WTC11 (cell line): ENCODE results near the gene FNDC11. TPM values are rescaled to one million over a fixed set of nuclear protein-coding genes. Genes with fewer than 3 reads are reported as not detected.
A peak's percentile ranks its signal among the peaks of the same experiment; 100 is the strongest.
"Not testable (repeated sequence)": the region's sequence is repeated elsewhere in the genome, so short reads cannot be mapped to it uniquely, and the experiment has no call there.

ENCODE experiments used
- ATAC-seq: fragments of 200-7000 bp; cut with Tn5 transposase; 2 replicates; pipeline ENCODE4 v1.10.0; 2021; ENCODE audit warnings: mild to moderate bottlenecking, moderate library complexity
- CTCF ChIA-PET: fragments of 300-600 bp; sonication (Branson Sonifier 250); formaldehyde crosslinking; loops from one replicate; lab custom pipeline; 2021; ENCODE audit warnings: antibody characterized with exemption; lab: Charles Lee
- POLR2A ChIA-PET: fragments of 350-600 bp; sonication (Branson Sonifier 250); formaldehyde crosslinking; loops from one replicate; lab custom pipeline; 2021; ENCODE audit warnings: antibody characterized with exemption; lab: Charles Lee
- DNase-seq: peaks from one replicate; pipeline ENCODE4 v3.0.0; 2021; ENCODE audit warnings: low spot score
- H3K27ac Mint-ChIP-seq: 2 replicates; pipeline ENCODE4 v1.8.0; 2021; ENCODE audit warnings: mixed read lengths
- H3K27me3 Mint-ChIP-seq: 2 replicates; pipeline ENCODE4 v1.8.0; 2021; ENCODE audit warnings: low read depth, mild to moderate bottlenecking, moderate library complexity, mixed read lengths
- H3K36me3 Mint-ChIP-seq: 2 replicates; pipeline ENCODE4 v1.8.0; 2021; ENCODE audit warnings: mixed read lengths
- H3K4me1 Mint-ChIP-seq: 2 replicates; pipeline ENCODE4 v1.8.0; 2022; ENCODE audit warnings: mixed read lengths
- H3K4me3 Mint-ChIP-seq: 2 replicates; pipeline ENCODE4 v1.8.0; 2021; ENCODE audit warnings: mild to moderate bottlenecking, moderate library complexity, mixed read lengths
- H3K9me3 Mint-ChIP-seq: 2 replicates; pipeline ENCODE4 v1.8.0; 2021; ENCODE audit warnings: mixed read lengths
- CREB1 ChIP-seq: sonication (generic); formaldehyde crosslinking; IDR thresholded peaks from 2 replicates; pipeline ENCODE4 v1.8.0; 2023; ENCODE audit warnings: mild to moderate bottlenecking, missing genetic modification reagents
- NFE2L1 ChIP-seq: sonication (generic); formaldehyde crosslinking; IDR thresholded peaks from 2 replicates; pipeline ENCODE4 v1.8.1; 2023; ENCODE audit warnings: missing genetic modification reagents
- total RNA-seq: library from RNA; stranded (reverse); gene quantifications from 3 replicates; pipeline ENCODE4 v1.2.3, GENCODE V29; 2021
- TF ChIP-seq, protein P1 (sequence below): sonication (generic); formaldehyde crosslinking; IDR thresholded peaks from 2 replicates; pipeline ENCODE4 v1.8.1; 2022; ENCODE audit warnings: mild to moderate bottlenecking, moderate library complexity, missing genetic modification reagents
- TF ChIP-seq, protein P2 (sequence below): sonication (generic); formaldehyde crosslinking; IDR thresholded peaks from 2 replicates; pipeline ENCODE4 v1.8.1; 2023; ENCODE audit warnings: mild to moderate bottlenecking, moderate library complexity, missing genetic modification reagents
- TF ChIP-seq, protein P3 (sequence below): sonication (generic); formaldehyde crosslinking; IDR thresholded peaks from 2 replicates; pipeline ENCODE4 v1.8.0; 2022; ENCODE audit warnings: mild to moderate bottlenecking, missing genetic modification reagents
- TF ChIP-seq, protein P4 (sequence below): fragments of 250-450 bp; sonication (Bioruptor Pico); IDR thresholded peaks from 2 replicates; pipeline ENCODE4 v1.9.0; 2021; ENCODE audit warnings: mild to moderate bottlenecking
- TF ChIP-seq, protein P5 (sequence below): sonication (generic); formaldehyde crosslinking; IDR thresholded peaks from 2 replicates; pipeline ENCODE4 v1.8.0; 2023; ENCODE audit warnings: missing genetic modification reagents, mild to moderate bottlenecking, borderline replicate concordance
- TF ChIP-seq, protein P6 (sequence below): sonication (generic); formaldehyde crosslinking; IDR thresholded peaks from 2 replicates; pipeline ENCODE4 v1.8.0; 2022; ENCODE audit warnings: mild to moderate bottlenecking, missing genetic modification reagents
- TF ChIP-seq, protein P7 (sequence below): sonication (generic); formaldehyde crosslinking; IDR thresholded peaks from 2 replicates; pipeline ENCODE4 v1.8.1; 2023; ENCODE audit warnings: mild to moderate bottlenecking, missing genetic modification reagents, moderate library complexity

The FNDC11 gene
- total RNA-seq, 1 experiment from 2014 or later, result 3.8 TPM

DNA sequence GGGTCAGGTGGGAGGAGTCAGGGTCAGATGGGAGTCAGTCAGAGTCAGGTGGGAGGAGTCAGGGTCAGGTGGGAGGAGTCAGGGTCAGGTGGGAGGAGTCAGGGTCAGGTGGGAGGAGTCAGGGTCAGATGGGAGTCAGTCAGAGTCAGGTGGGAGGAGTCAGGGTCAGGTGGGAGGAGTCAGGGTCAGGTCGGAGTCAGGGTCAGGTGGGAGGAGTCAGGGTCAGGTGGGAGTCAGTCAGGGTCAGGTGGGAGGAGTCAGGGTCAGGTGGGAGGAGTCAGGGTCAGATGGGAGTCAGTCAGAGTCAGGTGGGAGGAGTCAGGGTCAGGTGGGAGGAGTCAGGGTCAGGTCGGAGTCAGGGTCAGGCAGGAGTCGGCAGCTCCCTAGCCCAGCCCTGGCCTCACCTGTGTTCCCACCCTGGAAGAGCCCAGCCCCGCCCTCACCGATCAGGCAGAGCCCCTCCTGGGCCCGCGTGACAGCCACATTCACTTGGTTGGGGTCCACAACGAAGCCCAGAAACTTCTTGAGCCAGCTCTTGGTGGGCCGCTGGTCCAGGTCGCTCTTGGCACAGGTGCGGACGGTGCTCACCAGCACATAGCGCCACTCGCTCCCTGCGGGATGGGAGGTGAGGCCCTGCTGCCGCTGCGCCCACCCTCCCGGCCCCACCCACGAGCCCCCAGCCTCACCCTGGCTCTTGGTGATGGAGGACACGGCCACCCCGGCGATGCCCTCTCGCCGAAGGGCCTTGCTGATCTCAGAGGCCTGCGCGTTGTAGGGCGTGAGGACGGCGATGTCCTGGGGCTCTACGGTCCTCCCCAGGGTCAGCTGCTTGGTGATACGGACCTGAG lies 5.8 kb downstream of the FNDC11 start:
- CTCF ChIA-PET, result interaction anchor here (0.6 kb wide), 1 partner anchor 718 kb away, joined by 3 read pairs; no protein-coding TSS in a partner anchor

DNA sequence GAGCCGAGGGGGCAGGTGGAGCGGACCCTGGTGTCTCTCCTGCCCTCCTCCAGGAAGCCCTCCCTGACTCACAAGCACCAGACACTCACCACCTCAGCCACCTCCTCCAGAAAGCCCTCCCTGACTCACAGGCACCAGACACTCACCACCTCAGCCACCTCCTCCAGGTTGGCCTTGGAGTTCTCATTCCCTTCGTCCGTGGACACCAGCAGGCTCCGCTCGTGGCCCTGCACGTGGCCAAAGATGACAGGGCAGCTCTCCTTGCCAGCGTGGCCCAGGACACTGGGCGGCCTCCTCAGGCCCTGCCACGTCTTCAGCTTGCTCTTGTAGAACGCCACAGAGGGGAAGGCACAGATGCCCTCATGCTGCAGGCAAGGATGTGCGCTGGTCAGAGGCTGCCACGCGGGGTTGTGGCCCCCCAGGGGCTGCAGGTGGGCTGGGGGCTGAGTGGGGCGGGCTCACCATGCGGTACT lies 6.4 kb downstream of the FNDC11 start:
- H3K9me3 Mint-ChIP-seq, result no peaks in the 10 kb centered on the region
- POLR2A ChIA-PET, result no interaction called here
- CTCF ChIA-PET, result no interaction called here
- H3K36me3 Mint-ChIP-seq, result peaks cover 3% of the 10 kb centered on the region
- peak overlapping the region; percentile 49; the same call in 1 of the 2 replicates for H3K27ac Mint-ChIP-seq
- no peak for ATAC-seq
- H3K4me1 Mint-ChIP-seq, result peaks cover 3% of the 10 kb centered on the region; the same call in 1 of the 2 replicates
- TF ChIP-seq, protein P1, sequence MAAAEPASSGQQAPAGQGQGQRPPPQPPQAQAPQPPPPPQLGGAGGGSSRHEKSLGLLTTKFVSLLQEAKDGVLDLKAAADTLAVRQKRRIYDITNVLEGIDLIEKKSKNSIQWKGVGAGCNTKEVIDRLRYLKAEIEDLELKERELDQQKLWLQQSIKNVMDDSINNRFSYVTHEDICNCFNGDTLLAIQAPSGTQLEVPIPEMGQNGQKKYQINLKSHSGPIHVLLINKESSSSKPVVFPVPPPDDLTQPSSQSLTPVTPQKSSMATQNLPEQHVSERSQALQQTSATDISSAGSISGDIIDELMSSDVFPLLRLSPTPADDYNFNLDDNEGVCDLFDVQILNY, result no peak
- no peak for TF ChIP-seq NFE2L1 (CRISPR knock-in tag)
- TF ChIP-seq, protein P2, sequence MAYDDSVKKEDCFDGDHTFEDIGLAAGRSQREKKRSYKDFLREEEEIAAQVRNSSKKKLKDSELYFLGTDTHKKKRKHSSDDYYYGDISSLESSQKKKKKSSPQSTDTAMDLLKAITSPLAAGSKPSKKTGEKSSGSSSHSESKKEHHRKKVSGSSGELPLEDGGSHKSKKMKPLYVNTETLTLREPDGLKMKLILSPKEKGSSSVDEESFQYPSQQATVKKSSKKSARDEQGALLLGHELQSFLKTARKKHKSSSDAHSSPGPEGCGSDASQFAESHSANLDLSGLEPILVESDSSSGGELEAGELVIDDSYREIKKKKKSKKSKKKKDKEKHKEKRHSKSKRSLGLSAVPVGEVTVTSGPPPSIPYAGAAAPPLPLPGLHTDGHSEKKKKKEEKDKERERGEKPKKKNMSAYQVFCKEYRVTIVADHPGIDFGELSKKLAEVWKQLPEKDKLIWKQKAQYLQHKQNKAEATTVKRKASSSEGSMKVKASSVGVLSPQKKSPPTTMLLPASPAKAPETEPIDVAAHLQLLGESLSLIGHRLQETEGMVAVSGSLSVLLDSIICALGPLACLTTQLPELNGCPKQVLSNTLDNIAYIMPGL (CRISPR knock-in tag), result no peak
- TF ChIP-seq, protein P3, sequence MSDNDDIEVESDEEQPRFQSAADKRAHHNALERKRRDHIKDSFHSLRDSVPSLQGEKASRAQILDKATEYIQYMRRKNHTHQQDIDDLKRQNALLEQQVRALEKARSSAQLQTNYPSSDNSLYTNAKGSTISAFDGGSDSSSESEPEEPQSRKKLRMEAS (CRISPR knock-in tag), result no peak
- TF ChIP-seq, protein P4, sequence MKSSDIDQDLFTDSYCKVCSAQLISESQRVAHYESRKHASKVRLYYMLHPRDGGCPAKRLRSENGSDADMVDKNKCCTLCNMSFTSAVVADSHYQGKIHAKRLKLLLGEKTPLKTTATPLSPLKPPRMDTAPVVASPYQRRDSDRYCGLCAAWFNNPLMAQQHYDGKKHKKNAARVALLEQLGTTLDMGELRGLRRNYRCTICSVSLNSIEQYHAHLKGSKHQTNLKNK, result no peak
- TF ChIP-seq, protein P5, sequence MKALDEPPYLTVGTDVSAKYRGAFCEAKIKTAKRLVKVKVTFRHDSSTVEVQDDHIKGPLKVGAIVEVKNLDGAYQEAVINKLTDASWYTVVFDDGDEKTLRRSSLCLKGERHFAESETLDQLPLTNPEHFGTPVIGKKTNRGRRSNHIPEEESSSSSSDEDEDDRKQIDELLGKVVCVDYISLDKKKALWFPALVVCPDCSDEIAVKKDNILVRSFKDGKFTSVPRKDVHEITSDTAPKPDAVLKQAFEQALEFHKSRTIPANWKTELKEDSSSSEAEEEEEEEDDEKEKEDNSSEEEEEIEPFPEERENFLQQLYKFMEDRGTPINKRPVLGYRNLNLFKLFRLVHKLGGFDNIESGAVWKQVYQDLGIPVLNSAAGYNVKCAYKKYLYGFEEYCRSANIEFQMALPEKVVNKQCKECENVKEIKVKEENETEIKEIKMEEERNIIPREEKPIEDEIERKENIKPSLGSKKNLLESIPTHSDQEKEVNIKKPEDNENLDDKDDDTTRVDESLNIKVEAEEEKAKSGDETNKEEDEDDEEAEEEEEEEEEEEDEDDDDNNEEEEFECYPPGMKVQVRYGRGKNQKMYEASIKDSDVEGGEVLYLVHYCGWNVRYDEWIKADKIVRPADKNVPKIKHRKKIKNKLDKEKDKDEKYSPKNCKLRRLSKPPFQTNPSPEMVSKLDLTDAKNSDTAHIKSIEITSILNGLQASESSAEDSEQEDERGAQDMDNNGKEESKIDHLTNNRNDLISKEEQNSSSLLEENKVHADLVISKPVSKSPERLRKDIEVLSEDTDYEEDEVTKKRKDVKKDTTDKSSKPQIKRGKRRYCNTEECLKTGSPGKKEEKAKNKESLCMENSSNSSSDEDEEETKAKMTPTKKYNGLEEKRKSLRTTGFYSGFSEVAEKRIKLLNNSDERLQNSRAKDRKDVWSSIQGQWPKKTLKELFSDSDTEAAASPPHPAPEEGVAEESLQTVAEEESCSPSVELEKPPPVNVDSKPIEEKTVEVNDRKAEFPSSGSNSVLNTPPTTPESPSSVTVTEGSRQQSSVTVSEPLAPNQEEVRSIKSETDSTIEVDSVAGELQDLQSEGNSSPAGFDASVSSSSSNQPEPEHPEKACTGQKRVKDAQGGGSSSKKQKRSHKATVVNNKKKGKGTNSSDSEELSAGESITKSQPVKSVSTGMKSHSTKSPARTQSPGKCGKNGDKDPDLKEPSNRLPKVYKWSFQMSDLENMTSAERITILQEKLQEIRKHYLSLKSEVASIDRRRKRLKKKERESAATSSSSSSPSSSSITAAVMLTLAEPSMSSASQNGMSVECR (CRISPR knock-in tag), result no peak
- TF ChIP-seq CREB1 (CRISPR knock-in tag), result no peak
- no peak for DNase-seq
- no peaks in the 10 kb centered on the region for H3K27me3 Mint-ChIP-seq
- no peak overlapping the region for H3K4me3 Mint-ChIP-seq

More for the DNA sequence above, 5.8 kb downstream of the FNDC11 start:
- H3K27ac Mint-ChIP-seq, ATAC-seq, H3K36me3 Mint-ChIP-seq, H3K4me3 Mint-ChIP-seq, H3K27me3 Mint-ChIP-seq, H3K4me1 Mint-ChIP-seq, POLR2A ChIA-PET, H3K9me3 Mint-ChIP-seq: not testable (repeated sequence)
- DNase-seq, result peak; percentile 59
- TF ChIP-seq, protein P6, sequence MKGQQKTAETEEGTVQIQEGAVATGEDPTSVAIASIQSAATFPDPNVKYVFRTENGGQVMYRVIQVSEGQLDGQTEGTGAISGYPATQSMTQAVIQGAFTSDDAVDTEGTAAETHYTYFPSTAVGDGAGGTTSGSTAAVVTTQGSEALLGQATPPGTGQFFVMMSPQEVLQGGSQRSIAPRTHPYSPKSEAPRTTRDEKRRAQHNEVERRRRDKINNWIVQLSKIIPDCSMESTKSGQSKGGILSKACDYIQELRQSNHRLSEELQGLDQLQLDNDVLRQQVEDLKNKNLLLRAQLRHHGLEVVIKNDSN, result peak; percentile 52; the same call in 1 of the 2 replicates
- TF ChIP-seq, protein P7, sequence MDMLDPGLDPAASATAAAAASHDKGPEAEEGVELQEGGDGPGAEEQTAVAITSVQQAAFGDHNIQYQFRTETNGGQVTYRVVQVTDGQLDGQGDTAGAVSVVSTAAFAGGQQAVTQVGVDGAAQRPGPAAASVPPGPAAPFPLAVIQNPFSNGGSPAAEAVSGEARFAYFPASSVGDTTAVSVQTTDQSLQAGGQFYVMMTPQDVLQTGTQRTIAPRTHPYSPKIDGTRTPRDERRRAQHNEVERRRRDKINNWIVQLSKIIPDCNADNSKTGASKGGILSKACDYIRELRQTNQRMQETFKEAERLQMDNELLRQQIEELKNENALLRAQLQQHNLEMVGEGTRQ (CRISPR knock-in tag), result peak; percentile 43
